Spinal cord (tissue), 10 donors: Measurements from ENCODE around the gene PRR30. TPM values are rescaled to one million over a fixed set of nuclear protein-coding genes. Genes with fewer than 3 reads are reported as not detected.
"Not testable (repeated sequence)": the region's sequence is repeated elsewhere in the genome, so short reads cannot be mapped to it uniquely, and the experiment has no call there.

ENCODE experiments used
- DNase-seq, 6 donors: peaks; one replicate each; pipeline versions ENCODE4 v3.0.0 to v3.0.0-alpha.2; 2013 to 2015; ENCODE audit warnings: low spot score in 6 of 6, low read depth in 4 of 6
- H3K27ac ChIP-seq: one replicate; pipeline ENCODE4 v1.5.1; 2013; ENCODE audit warnings: low read depth, low read length, control low read depth
- H3K27me3 ChIP-seq: one replicate; pipeline ENCODE4 v1.6.1; 2013; ENCODE audit warnings: low read length; ENCODE audit not compliant: control insufficient read depth, insufficient read depth
- H3K36me3 ChIP-seq: one replicate; pipeline ENCODE4 v1.6.1; 2013; ENCODE audit warnings: low read length; ENCODE audit not compliant: control insufficient read depth, insufficient read depth
- H3K4me1 ChIP-seq: one replicate; pipeline ENCODE4 v1.6.1; 2013; ENCODE audit warnings: low read length; ENCODE audit not compliant: control insufficient read depth, insufficient read depth
- H3K4me3 ChIP-seq: one replicate; pipeline ENCODE4 v1.5.1; 2013; ENCODE audit warnings: low read depth, low read length, control low read depth
- H3K9me3 ChIP-seq: one replicate; pipeline ENCODE4 v1.6.1; 2013; ENCODE audit warnings: low read length; ENCODE audit not compliant: control insufficient read depth, insufficient read depth
- WGBS: methylation state at CpG from one replicate; pipeline ENCODE4 v1.1.5; 2013; ENCODE audit warnings: missing lambda C conversion rate; ENCODE audit not compliant: insufficient coverage; 5-methylcytosine and 5-hydroxymethylcytosine counted together
- long read RNA-seq, 4 donors: transcript quantifications; one replicate each; lab custom pipeline, GENCODE V29; 2026
- polyA plus RNA-seq, 2 donors: library from polyadenylated mRNA; unstranded; fragments of 120-200 nt; gene quantifications; one replicate each; pipeline ENCODE4 v1.2.1, GENCODE V29; 2013; ENCODE audit not compliant: insufficient read length in 2 of 2
- total RNA-seq, 2 donors: library from RNA; depleted of rRNA in 1 of 2; stranded (reverse); fragments of 120-200 nt in 1 of 2; fragments of >200 nt in 1 of 2; gene quantifications; one replicate each; pipeline versions ENCODE4 v1.2.3 to v1.2.4, GENCODE V29; 2013 to 2014
- donor health status: healthy.

The PRR30 gene
- total RNA-seq (not detected), polyA plus RNA-seq (not detected)
- long read RNA-seq, donor 1 = 0 reads
- long read RNA-seq, donor 2 = 0 reads
- long read RNA-seq, donor 3 = 0 reads
- long read RNA-seq, donor 4 = 0 reads

DNA sequence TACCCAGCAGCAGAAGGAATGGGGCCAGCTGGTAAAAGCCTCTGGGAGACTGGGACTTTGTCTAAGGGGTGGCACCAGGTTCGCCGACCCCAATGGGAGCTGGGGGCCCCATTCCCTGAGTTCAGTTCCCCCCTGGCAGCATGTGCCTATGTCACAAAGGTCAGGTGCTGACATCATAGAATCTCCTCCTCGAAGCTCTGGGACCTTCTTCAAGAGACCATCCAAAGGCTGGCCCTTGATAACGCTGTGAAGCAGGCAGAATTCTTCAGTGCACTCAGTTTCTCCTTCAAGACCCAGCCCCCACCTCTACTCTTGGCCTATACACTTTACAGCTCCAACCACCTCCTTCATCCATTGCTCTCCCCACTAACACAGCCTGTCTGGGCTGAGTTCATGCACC is at the start of gene PRR30:
PRR30 (minus strand) TSS at position 101 of the 400 bp plus-strand sequence. CDS start 1,081 bp downstream, outside the sequence.
- H3K27ac ChIP-seq = no peak within 1 kb of the TSS
- 82% methylated on average over 4 of the region's 4 CpGs for WGBS
- no peak for DNase-seq

DNA sequence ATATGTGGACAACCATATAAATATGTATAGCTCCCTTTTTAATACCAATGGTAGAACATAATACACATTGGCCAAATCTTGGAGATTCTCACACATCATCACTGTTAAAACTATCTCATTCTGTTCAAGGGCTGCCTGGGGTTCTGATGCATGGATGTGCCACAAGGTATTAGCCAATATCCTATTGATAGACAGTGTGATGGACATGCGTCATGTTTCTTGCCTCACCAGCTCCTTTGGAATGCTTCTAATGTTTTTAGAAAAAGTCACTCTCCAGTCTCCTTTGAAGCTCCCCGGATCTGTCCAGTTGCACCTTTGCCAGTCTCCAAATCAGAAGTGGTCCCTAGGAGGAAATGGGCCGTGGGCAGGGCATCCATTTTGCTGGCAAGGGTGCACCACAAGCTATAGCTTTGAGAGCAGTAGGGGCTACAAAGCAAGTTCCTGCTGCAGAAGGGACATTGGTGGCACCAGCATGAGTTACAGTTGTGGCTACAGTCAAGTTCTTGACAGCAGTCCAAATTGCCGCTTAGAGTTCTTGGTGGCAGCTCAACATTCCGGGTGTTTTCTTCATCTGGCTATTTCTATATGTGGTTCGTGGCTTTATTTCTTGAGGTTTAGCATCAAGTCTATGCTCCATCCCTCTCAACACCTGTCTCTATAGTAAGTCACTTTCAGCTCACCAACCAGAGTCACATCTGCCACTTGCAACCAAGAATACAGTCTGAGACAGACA is 47.6 kb upstream of the PRR30 start:
- Histone ChIP-seq H3K9me3 (no peaks in the 10 kb centered on the region), H3K27me3 (no peaks in the 10 kb centered on the region), H3K36me3 (no peaks in the 10 kb centered on the region), H3K4me1 (no peaks in the 10 kb centered on the region), H3K27ac (no peak overlapping the region), H3K4me3 (no peak overlapping the region)
- DNase-seq = no peak
- WGBS = 100% methylated on average over 2 of the region's 6 CpGs

More for the DNA sequence above, at the start of gene PRR30:
- Histone ChIP-seq H3K4me1 (peaks cover 5% of the 10 kb centered on the region), H3K4me3 (no peak within 1 kb of the TSS), H3K9me3 (no peaks in the 10 kb centered on the region), H3K36me3 (no peaks in the 10 kb centered on the region), H3K27me3 (no peaks in the 10 kb centered on the region)

DNA sequence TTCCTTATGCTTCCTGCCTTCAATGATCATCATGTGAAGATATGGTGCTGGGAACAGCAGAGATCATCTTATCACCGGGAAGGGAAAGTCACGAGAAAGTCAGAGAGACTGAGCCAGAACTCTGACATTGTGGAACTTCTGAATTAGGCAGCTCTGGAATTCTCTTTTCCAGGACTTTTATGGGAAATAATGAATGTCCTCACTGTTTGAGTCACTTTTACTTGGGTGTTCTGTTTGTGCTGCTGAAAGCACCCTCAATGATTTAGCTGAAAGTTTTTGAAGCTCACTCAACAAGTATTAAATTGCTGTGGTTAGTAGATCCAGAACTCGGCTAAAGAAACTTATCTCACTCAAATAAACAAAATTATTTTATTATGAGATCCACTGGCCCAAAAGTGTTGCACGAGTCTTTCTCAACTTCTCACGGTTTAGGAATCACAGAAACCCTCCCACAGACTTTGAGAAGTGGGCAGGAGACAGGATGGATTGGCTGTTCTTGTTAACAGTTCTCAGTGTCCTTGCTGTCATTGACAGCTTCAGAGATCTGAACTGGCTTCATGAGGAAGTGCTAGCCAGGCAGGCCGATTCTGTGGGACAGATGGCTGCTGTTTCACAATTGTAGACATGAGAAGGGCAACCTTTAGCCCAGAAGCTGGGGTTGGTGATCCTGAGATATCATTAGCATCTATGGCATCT is 46.3 kb upstream of the PRR30 start:
- Histone ChIP-seq H3K36me3 (no peaks in the 10 kb centered on the region), H3K27me3 (no peaks in the 10 kb centered on the region), H3K9me3 (no peaks in the 10 kb centered on the region), H3K4me3 (no peak overlapping the region), H3K4me1 (no peaks in the 10 kb centered on the region), H3K27ac (no peak overlapping the region)
- peak in 1 of 6 donors; percentile 57 for DNase-seq
- 66% methylated on average over 3 of the region's 6 CpGs for WGBS

DNA sequence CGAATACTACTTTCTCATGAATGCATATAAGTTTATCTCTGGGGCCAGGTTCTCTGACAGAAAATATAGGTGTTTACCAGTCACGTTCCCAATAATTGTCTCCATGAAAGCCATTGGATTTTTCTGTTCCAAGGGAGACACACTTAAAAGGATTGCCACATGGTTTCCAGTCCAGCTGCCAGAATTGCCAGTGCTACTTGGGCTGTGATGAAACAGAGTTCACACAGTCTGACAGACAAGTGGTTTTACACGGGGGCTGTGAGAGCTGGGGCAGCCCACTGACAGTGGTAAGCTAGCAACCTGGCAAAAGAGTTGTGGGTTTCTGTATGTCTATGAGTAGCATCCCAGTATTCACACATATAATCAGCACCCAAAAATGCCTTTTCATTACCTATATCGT is 44.9 kb upstream of the PRR30 start:
- Histone ChIP-seq H3K27me3 (no peaks in the 10 kb centered on the region), H3K27ac (no peak overlapping the region), H3K36me3 (no peaks in the 10 kb centered on the region), H3K9me3 (no peaks in the 10 kb centered on the region), H3K4me1 (no peaks in the 10 kb centered on the region), H3K4me3 (no peak overlapping the region)
- no peak for DNase-seq
- 78% methylated on average over 3 of the region's 4 CpGs for WGBS

DNA sequence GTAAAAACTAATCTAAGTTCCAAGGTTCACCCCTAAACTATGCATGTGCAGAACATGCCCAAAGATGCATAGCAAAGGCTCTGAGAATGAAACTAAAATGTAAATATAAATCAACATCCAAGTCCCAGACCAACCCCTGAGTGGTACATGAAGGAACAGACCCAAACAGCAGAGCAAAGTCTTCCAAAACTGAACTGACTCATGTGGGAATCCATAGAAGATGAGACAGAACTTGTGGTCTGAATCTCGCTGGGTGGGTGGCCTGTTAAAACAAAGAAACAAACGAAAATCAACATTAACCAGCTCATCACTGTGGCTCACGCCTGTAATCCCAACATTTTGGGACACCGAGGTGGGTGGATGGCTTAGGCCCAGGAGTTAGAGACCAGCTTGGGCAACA is 43.1 kb upstream of the PRR30 start:
- 58% methylated on average over 3 of the region's 4 CpGs for WGBS
- Histone ChIP-seq H3K4me1 (no peaks in the 10 kb centered on the region), H3K4me3 (no peak overlapping the region), H3K36me3 (no peaks in the 10 kb centered on the region), H3K27me3 (no peaks in the 10 kb centered on the region), H3K9me3 (no peaks in the 10 kb centered on the region), H3K27ac (no peak overlapping the region)
- DNase-seq = no peak

DNA sequence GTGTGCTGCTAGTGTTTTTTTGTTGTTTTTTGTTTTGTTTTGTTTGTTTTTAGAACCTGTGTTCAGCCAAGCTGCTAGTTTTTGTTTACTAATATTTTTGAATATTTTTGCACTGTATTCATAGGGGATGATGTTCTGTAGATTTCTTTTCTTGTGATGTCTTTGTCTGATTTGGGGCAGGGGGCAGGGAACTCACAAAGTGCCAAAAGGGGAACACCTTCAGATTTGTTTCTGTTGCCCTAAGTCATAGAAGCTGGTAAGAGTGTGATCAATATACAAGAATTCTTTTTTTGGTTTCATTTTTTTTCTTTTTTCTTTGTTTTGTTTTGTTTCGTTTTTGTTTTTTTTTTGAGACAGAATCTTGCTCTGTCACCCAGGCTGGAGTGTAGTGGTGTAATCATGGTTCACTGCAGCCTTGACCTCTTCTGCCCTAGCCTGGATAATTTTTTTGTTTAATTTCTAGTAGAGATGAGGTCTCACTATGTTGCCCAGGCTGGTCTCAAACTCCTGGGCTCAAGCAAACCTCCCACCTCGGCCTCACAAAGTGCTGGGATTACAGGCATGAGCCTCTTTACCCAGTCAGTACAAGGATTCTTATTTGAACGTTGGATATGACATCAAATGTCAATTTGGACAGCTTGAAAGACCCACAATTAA is 40.3 kb upstream of the PRR30 start:
- Histone ChIP-seq H3K9me3 (no peaks in the 10 kb centered on the region), H3K4me3 (no peak overlapping the region), H3K27me3 (no peaks in the 10 kb centered on the region), H3K27ac (no peak overlapping the region), H3K4me1 (peaks cover 4% of the 10 kb centered on the region), H3K36me3 (no peaks in the 10 kb centered on the region)
- WGBS = 63% methylated on average over 1 of the region's 3 CpGs
- DNase-seq = no peak

DNA sequence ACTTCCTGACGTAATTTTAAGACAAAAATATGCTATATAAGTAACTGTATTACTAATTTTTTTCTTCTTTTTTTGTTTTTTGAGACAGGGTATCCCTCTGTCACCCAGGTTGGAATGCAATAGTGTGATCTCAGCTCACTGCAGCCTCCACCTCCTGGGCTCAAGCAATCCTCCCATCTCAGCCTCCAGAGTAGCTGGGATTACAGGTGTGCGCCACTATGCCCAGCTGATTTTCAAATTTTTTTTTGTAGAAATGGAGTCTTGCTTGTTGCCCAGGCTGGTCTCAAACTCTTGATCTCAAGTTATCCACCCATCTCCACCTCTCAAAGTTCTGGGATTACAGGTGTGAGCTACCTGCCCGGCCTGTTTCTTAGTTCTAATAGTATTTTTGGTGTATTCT is 39.3 kb upstream of the PRR30 start:
- WGBS = no CpG with 5 or more reads among the region's 3 CpGs
- no peak overlapping the region for H3K27ac ChIP-seq
- H3K4me3 ChIP-seq = no peak overlapping the region
- no peaks in the 10 kb centered on the region for H3K36me3 ChIP-seq
- H3K4me1 ChIP-seq = peaks cover 4% of the 10 kb centered on the region
- no peak for DNase-seq
- no peaks in the 10 kb centered on the region for H3K9me3 ChIP-seq
- no peaks in the 10 kb centered on the region for H3K27me3 ChIP-seq

DNA sequence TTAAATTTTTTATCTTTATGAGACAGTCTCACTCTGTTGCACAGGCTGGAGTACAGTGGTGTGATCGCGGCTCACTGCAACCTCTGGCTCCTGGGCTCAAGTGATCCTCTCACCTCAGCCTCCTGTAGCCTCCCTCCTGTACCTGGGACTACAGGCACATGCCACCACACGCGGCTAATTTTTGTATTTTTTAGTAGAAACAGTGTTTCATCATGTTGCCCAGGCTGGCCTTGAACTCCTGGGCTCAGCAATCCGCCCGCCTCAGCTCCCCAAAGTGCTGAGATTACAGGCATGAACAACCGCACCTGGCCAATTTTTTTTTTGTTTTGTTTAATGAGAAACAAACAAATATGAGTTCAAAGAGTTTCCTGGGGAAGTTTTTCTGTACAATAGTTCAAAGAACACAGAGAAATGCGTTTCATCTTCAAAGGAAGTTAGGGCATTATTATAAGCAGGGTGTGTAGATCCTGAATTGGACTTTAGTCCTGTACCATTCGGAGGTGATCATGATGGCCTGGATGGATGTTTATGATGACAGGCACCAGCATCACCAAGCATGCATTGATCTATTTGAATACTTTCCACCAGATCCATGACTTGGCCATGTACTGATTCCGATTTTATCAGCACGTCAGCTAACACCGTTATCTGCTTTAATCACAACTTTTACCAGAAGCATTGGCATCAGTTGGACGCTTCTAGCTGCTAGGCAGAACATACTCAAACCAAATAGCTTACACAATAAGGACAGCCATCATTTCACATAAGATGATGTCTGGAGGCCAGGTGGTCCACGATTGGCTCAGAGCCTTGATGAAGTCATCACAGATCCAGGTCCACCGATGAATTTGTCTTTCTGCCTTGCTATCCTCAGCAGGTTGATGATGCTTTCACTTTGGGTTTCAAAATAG is 38.5 kb upstream of the PRR30 start:
- Histone ChIP-seq H3K4me1 (peaks cover 4% of the 10 kb centered on the region), H3K27me3 (no peaks in the 10 kb centered on the region), H3K9me3 (no peaks in the 10 kb centered on the region), H3K4me3 (no peak overlapping the region), H3K27ac (no peak overlapping the region), H3K36me3 (no peaks in the 10 kb centered on the region)
- no peak for DNase-seq
- 93% methylated on average over 10 of the region's 15 CpGs for WGBS

DNA sequence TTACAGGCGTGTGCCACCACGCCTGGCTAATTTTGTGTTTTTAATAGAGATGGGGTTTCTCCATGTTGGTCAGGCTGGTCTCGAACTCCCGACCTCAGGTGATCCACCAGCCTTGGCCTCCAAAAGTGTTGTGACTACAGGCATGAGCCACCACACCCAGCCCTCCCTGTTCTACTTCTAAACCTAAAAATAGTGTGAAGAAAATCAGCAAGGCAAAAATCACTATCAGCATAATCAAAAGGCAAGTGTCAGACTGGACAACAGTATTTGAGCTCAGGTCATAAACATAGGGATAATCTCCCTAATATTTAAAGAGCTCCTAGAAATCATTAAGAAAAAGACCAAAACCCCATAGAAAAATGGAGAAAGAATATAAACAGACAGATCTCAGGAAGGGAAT is 36.6 kb upstream of the PRR30 start:
- no CpG with 5 or more reads among the region's 4 CpGs for WGBS
- H3K27ac ChIP-seq, H3K36me3 ChIP-seq, H3K4me1 ChIP-seq, H3K27me3 ChIP-seq, H3K9me3 ChIP-seq, H3K4me3 ChIP-seq, DNase-seq: not testable (repeated sequence)
